Neural progenitor cell (in vitro differentiated cells): ENCODE results near the gene NFKBIE. TPM values are rescaled to one million over a fixed set of nuclear protein-coding genes. Genes with fewer than 3 reads are reported as not detected.

Source experiments
- DNase-seq: peaks from one replicate; pipeline ENCODE4 v3.0.0-alpha.2; 2016; ENCODE audit warnings: low spot score
- H2AFZ ChIP-seq: fragments of 200-600 bp; sonication (generic); replicated peaks from 2 replicates; pipeline ENCODE4 v1.6.1; 2016; ENCODE audit warnings: antibody characterized with exemption
- H3F3A ChIP-seq: fragments of 200-600 bp; sonication (generic); 2 replicates; pipeline ENCODE4 v1.6.1; 2016; ENCODE audit warnings: antibody characterized with exemption, low read depth
- H3K27ac ChIP-seq: fragments of 200-600 bp; sonication (generic); 2 replicates; pipeline ENCODE4 v1.5.1; 2016; ENCODE audit warnings: mild to moderate bottlenecking
- H3K27me3 ChIP-seq: fragments of 200-600 bp; sonication (generic); 2 replicates; pipeline ENCODE4 v1.6.1; 2016; ENCODE audit warnings: mild to moderate bottlenecking, moderate library complexity
- H3K36me3 ChIP-seq: fragments of 200-600 bp; sonication (generic); 2 replicates; pipeline ENCODE4 v1.5.1; 2016
- H3K4me1 ChIP-seq: fragments of 200-600 bp; sonication (generic); 2 replicates; pipeline ENCODE4 v1.6.1; 2016; ENCODE audit warnings: mixed run types
- H3K4me2 ChIP-seq: fragments of 200-600 bp; sonication (generic); 2 replicates; pipeline ENCODE4 v1.6.1; 2016
- H3K4me3 ChIP-seq: fragments of 200-600 bp; sonication (generic); 2 replicates; pipeline ENCODE4 v1.5.1; 2016
- H3K79me2 ChIP-seq: fragments of 200-600 bp; sonication (generic); 2 replicates; pipeline ENCODE4 v1.6.1; 2016; ENCODE audit warnings: low read depth
- H3K9ac ChIP-seq: fragments of 200-600 bp; sonication (generic); 2 replicates; pipeline ENCODE4 v1.6.1; 2016
- H3K9me3 ChIP-seq: fragments of 200-600 bp; sonication (generic); 2 replicates; pipeline ENCODE4 v1.5.1; 2016; ENCODE audit warnings: low read depth
- H4K20me1 ChIP-seq: fragments of 200-600 bp; sonication (generic); 2 replicates; pipeline ENCODE4 v1.6.1; 2016; ENCODE audit warnings: low read depth
- H3K27ac Mint-ChIP-seq: 3 replicates; pipeline ENCODE4 v1.8.0; 2021; ENCODE audit warnings: mixed read lengths
- H3K27me3 Mint-ChIP-seq: 2 replicates; pipeline ENCODE4 v1.8.0; 2022; ENCODE audit warnings: low read depth, mild to moderate bottlenecking, inconsistent platforms, moderate library complexity, mixed read lengths; ENCODE audit not compliant: insufficient read depth
- H3K36me3 Mint-ChIP-seq: 3 replicates; pipeline ENCODE4 v1.8.0; 2021; ENCODE audit warnings: mixed read lengths
- H3K4me1 Mint-ChIP-seq: 3 replicates; pipeline ENCODE4 v1.8.0; 2021; ENCODE audit warnings: mixed read lengths
- H3K4me3 Mint-ChIP-seq: 3 replicates; pipeline ENCODE4 v1.8.0; 2021; ENCODE audit warnings: mild to moderate bottlenecking, moderate library complexity, mixed read lengths
- H3K9me3 Mint-ChIP-seq: 3 replicates; pipeline ENCODE4 v1.8.0; 2020; ENCODE audit warnings: mixed read lengths
- EZH2 ChIP-seq: fragments of 200-600 bp; sonication (generic); IDR thresholded peaks from 2 replicates; pipeline ENCODE4 v1.6.1; 2017; ENCODE audit warnings: antibody characterized with exemption, mild to moderate bottlenecking, moderate library complexity
- EZH2phosphoT487 ChIP-seq: fragments of 200-600 bp; sonication (generic); IDR thresholded peaks from 2 replicates; pipeline ENCODE4 v1.6.1; 2017; ENCODE audit warnings: antibody characterized with exemption
- total RNA-seq: library from RNA; depleted of rRNA; stranded (reverse); fragments of >200 nt; gene quantifications from 2 replicates; pipeline ENCODE4 v1.2.3, GENCODE V29; 2015; ENCODE audit warnings: low replicate concordance
- TF ChIP-seq, protein P1 (sequence below): fragments of 200-600 bp; sonication (generic); IDR thresholded peaks from 2 replicates; pipeline ENCODE4 v1.5.1; 2017; ENCODE audit warnings: antibody characterized with exemption, mild to moderate bottlenecking

The NFKBIE gene
- total RNA-seq, 1 donor from 2014 or later = 5.1 TPM

DNA sequence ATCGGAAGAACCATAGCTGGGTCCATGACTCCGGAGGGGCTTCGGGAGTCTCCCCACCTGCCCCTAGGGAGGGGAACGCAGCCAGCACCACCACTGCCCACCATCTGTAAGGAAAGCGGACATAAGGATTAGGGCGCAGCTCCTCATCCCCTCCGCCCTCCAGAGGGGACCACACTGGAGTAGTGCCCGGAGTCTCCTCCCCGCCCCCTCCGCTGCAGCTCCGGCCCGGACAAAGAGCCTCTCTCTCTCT lies 8.7 kb downstream of the NFKBIE start:
- Histone ChIP-seq H3K36me3 (peaks cover 11% of the 10 kb centered on the region), H3K4me2 (peak overlapping the region; percentile 99), H3K4me3 (peak overlapping the region; percentile 96), H3K9me3 (no peaks in the 10 kb centered on the region), H2AFZ (peak overlapping the region; percentile 96), H3F3A (peaks cover 62% of the 10 kb centered on the region), H3K79me2 (peaks cover 48% of the 10 kb centered on the region), H3K4me1 (peaks cover 10% of the 10 kb centered on the region), H4K20me1 (peaks cover 50% of the 10 kb centered on the region), H3K9ac (peak overlapping the region; percentile 82), H3K27me3 (no peaks in the 10 kb centered on the region), H3K27ac (peak overlapping the region; percentile 93)
- no peaks in the 10 kb centered on the region for H3K9me3 Mint-ChIP-seq
- peaks cover 13% of the 10 kb centered on the region for H3K27me3 Mint-ChIP-seq
- no peak for TF ChIP-seq EZH2
- peaks cover 36% of the 10 kb centered on the region for H3K4me1 Mint-ChIP-seq
- H3K36me3 Mint-ChIP-seq = peaks cover 23% of the 10 kb centered on the region
- DNase-seq = no peak
- H3K4me3 Mint-ChIP-seq = peak overlapping the region; percentile 91
- peak overlapping the region; percentile 24 for H3K27ac Mint-ChIP-seq

GRCh38 chr6:44255871-44256774 lies 9.2 kb downstream of the NFKBIE start:
- H3K4me1 Mint-ChIP-seq = peaks cover 37% of the 10 kb centered on the region
- Histone ChIP-seq H3K27me3 (no peaks in the 10 kb centered on the region), H2AFZ (no peak overlapping the region), H3K27ac (peak overlapping the region; percentile 93), H4K20me1 (peaks cover 55% of the 10 kb centered on the region), H3K36me3 (peaks cover 17% of the 10 kb centered on the region), H3K9me3 (no peaks in the 10 kb centered on the region), H3K9ac (peak overlapping the region; percentile 82), H3K4me2 (peak overlapping the region; percentile 99), H3K4me3 (peak overlapping the region; percentile 96), H3K79me2 (peaks cover 54% of the 10 kb centered on the region), H3F3A (peaks cover 68% of the 10 kb centered on the region), H3K4me1 (peaks cover 10% of the 10 kb centered on the region)
- peaks cover 15% of the 10 kb centered on the region for H3K27me3 Mint-ChIP-seq
- peaks cover 28% of the 10 kb centered on the region for H3K36me3 Mint-ChIP-seq
- H3K27ac Mint-ChIP-seq = peak overlapping the region; percentile 24
- TF ChIP-seq EZH2phosphoT487 = no peak
- TF ChIP-seq, protein P1, sequence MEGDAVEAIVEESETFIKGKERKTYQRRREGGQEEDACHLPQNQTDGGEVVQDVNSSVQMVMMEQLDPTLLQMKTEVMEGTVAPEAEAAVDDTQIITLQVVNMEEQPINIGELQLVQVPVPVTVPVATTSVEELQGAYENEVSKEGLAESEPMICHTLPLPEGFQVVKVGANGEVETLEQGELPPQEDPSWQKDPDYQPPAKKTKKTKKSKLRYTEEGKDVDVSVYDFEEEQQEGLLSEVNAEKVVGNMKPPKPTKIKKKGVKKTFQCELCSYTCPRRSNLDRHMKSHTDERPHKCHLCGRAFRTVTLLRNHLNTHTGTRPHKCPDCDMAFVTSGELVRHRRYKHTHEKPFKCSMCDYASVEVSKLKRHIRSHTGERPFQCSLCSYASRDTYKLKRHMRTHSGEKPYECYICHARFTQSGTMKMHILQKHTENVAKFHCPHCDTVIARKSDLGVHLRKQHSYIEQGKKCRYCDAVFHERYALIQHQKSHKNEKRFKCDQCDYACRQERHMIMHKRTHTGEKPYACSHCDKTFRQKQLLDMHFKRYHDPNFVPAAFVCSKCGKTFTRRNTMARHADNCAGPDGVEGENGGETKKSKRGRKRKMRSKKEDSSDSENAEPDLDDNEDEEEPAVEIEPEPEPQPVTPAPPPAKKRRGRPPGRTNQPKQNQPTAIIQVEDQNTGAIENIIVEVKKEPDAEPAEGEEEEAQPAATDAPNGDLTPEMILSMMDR = no peak
- no peak for TF ChIP-seq EZH2
- no peaks in the 10 kb centered on the region for H3K9me3 Mint-ChIP-seq
- peak overlapping the region; percentile 91 for H3K4me3 Mint-ChIP-seq
- no peak for DNase-seq

GRCh38 chr6:44255105-44255808 lies 10.1 kb downstream of the NFKBIE start:
- Mint-ChIP-seq H3K27ac (no peak overlapping the region), H3K4me1 (peaks cover 37% of the 10 kb centered on the region), H3K9me3 (no peaks in the 10 kb centered on the region), H3K4me3 (peak overlapping the region; percentile 91), H3K36me3 (peaks cover 35% of the 10 kb centered on the region), H3K27me3 (peaks cover 15% of the 10 kb centered on the region)
- TF ChIP-seq, protein P1 = no peak
- TF ChIP-seq EZH2phosphoT487 (no peak), EZH2 (no peak)
- peak overlapping the region; percentile 37 for H3K27ac ChIP-seq
- H3K36me3 ChIP-seq = peaks cover 26% of the 10 kb centered on the region
- H3K27me3 ChIP-seq = no peaks in the 10 kb centered on the region
- H3K4me1 ChIP-seq = peaks cover 10% of the 10 kb centered on the region
- H3K9ac ChIP-seq = no peak overlapping the region
- peak overlapping the region; percentile 96 for H3K4me3 ChIP-seq
- peak overlapping the region; percentile 99 for H3K4me2 ChIP-seq
- DNase-seq = no peak
- H2AFZ ChIP-seq = no peak overlapping the region
- peaks cover 76% of the 10 kb centered on the region for H3F3A ChIP-seq
- H3K9me3 ChIP-seq = no peaks in the 10 kb centered on the region
- peaks cover 64% of the 10 kb centered on the region for H4K20me1 ChIP-seq
- peaks cover 62% of the 10 kb centered on the region for H3K79me2 ChIP-seq
